ENCODE results near the gene SH3BP4. TPM values are rescaled to one million over a fixed set of nuclear protein-coding genes. Genes with fewer than 3 reads are reported as not detected.

SH3BP4 gene
- polyA plus RNA-seq, 1 donor (not counting 4 experiments of a cell fraction or from before 2014, with no cell fraction given) = 50.4 TPM

GRCh38 chr2:234976479-234977227 lies 24.8 kb downstream of the SH3BP4 start:
- Histone ChIP-seq H3K27me3 (ENCODE audit: control insufficient read depth, extremely low read depth, insufficient read depth, low read length) (no peaks in the 10 kb centered on the region), H3K9me1 (ENCODE audit: control insufficient read depth, extremely low read depth, insufficient read depth, low read length) (peaks cover 9% of the 10 kb centered on the region), H3K27ac (ENCODE audit: control insufficient read depth, insufficient read depth, low read length) (no peak overlapping the region), H3K36me3 (ENCODE audit: control insufficient read depth in 2 of 2, extremely low read depth in 1 of 2, insufficient read depth in 2 of 2, low read length in 2 of 2) (peaks cover 13 to 19% of the 10 kb centered on the region in 2 experiments), H3K9ac (ENCODE audit: control insufficient read depth, extremely low read depth, insufficient read depth, low read length) (no peak overlapping the region), H4K20me1 (ENCODE audit: control insufficient read depth, extremely low read depth, insufficient read depth, low read length) (peaks cover 36% of the 10 kb centered on the region), H3K4me1 (ENCODE audit: control insufficient read depth, extremely low read depth, insufficient read depth, low read length) (peaks cover 33% of the 10 kb centered on the region), H3K79me2 (ENCODE audit: control insufficient read depth, insufficient read depth, low read length) (peaks cover 90% of the 10 kb centered on the region), H3K4me2 (ENCODE audit: control insufficient read depth, extremely low read depth, insufficient read depth, low read depth, low read length) (no peak overlapping the region), H3K9me3 (ENCODE audit: control insufficient read depth, low read depth, low read length) (peaks cover 6% of the 10 kb centered on the region), H2AFZ (ENCODE audit: control insufficient read depth, low read length) (no peak overlapping the region), H3K4me3 (ENCODE audit: control insufficient read depth in 2 of 3, extremely low read depth in 1 of 3, insufficient read depth in 2 of 3, low read depth in 1 of 3, low read length in 3 of 3) (no peak overlapping the region)
- TF ChIP-seq EZH2 (IDR thresholded peaks at IDR 0.05; ENCODE audit: low read length) (no peak), CTCF (optimal IDR thresholded peaks at IDR 0.05 in 1 of 3, IDR thresholded peaks at IDR 0.05 in 1 of 3, conservative IDR thresholded peaks at IDR 0.05 in 1 of 3; ENCODE audit: extremely low read depth in 1 of 3, insufficient read depth in 2 of 3, low read length in 3 of 3) (no peak)
- FAIRE-seq (no peak), DNase-seq (ENCODE audit: low read depth, low spot score) (no peak)
- dilution Hi-C loops (cut with MboI; ENCODE audit: extremely low pct_ligation_motif_present, low sequenced_read_pairs) = no loop called here

GRCh38 chr2:234977228-234977679 lies 25.4 kb downstream of the SH3BP4 start:
- Histone ChIP-seq H3K36me3 (ENCODE audit: control insufficient read depth in 2 of 2, extremely low read depth in 1 of 2, insufficient read depth in 2 of 2, low read length in 2 of 2) (peaks cover 13 to 19% of the 10 kb centered on the region in 2 experiments), H3K4me2 (ENCODE audit: control insufficient read depth, extremely low read depth, insufficient read depth, low read depth, low read length) (no peak overlapping the region), H3K79me2 (ENCODE audit: control insufficient read depth, insufficient read depth, low read length) (peaks cover 94% of the 10 kb centered on the region), H3K4me1 (ENCODE audit: control insufficient read depth, extremely low read depth, insufficient read depth, low read length) (peaks cover 33% of the 10 kb centered on the region), H3K9me1 (ENCODE audit: control insufficient read depth, extremely low read depth, insufficient read depth, low read length) (peaks cover 11% of the 10 kb centered on the region), H3K9me3 (ENCODE audit: control insufficient read depth, low read depth, low read length) (peaks cover 6% of the 10 kb centered on the region), H3K27ac (ENCODE audit: control insufficient read depth, insufficient read depth, low read length) (no peak overlapping the region), H3K27me3 (ENCODE audit: control insufficient read depth, extremely low read depth, insufficient read depth, low read length) (no peaks in the 10 kb centered on the region), H2AFZ (ENCODE audit: control insufficient read depth, low read length) (no peak overlapping the region), H3K9ac (ENCODE audit: control insufficient read depth, extremely low read depth, insufficient read depth, low read length) (no peak overlapping the region), H4K20me1 (ENCODE audit: control insufficient read depth, extremely low read depth, insufficient read depth, low read length) (peaks cover 39% of the 10 kb centered on the region), H3K4me3 (ENCODE audit: control insufficient read depth in 2 of 3, extremely low read depth in 1 of 3, insufficient read depth in 2 of 3, low read depth in 1 of 3, low read length in 3 of 3) (no peak overlapping the region)
- no peak for TF ChIP-seq EZH2 (IDR thresholded peaks at IDR 0.05; ENCODE audit: low read length)
- no peak for TF ChIP-seq CTCF (optimal IDR thresholded peaks at IDR 0.05 in 1 of 3, IDR thresholded peaks at IDR 0.05 in 1 of 3, conservative IDR thresholded peaks at IDR 0.05 in 1 of 3; ENCODE audit: extremely low read depth in 1 of 3, insufficient read depth in 2 of 3, low read length in 3 of 3)
- dilution Hi-C loops (cut with MboI; ENCODE audit: extremely low pct_ligation_motif_present, low sequenced_read_pairs) = no loop called here
- FAIRE-seq (no peak), DNase-seq (ENCODE audit: low read depth, low spot score) (no peak)
